Activated B cell treated with CpG ODN at 0.5 μM for 24 hours (primary cell): Measurements from ENCODE around the gene ARV1. TPM values are rescaled to one million over a fixed set of nuclear protein-coding genes. Genes with fewer than 3 reads are reported as not detected.

Experiments
- ATAC-seq: fragments of 200-7000 bp; cut with Tn5 transposase; one replicate; pipeline ENCODE4 v1.10.0; 2021; ENCODE audit warnings: low read depth, mild to moderate bottlenecking, moderate library complexity
- CTCF ChIA-PET: fragments of 350-600 bp; sonication (Branson Sonifier 250); formaldehyde crosslinking; loops from one replicate; lab custom pipeline; 2021; ENCODE audit warnings: antibody characterized with exemption; lab: Charles Lee
- POLR2A ChIA-PET: fragments of 350-600 bp; sonication (Branson Sonifier 250); formaldehyde crosslinking; loops from one replicate; lab custom pipeline; 2021; ENCODE audit warnings: antibody characterized with exemption; lab: Charles Lee
- DNase-seq: peaks from one replicate; pipeline ENCODE4 v3.0.0; 2022
- H3K27ac Mint-ChIP-seq: one replicate; pipeline ENCODE4 v1.8.0; 2020; ENCODE audit warnings: mixed read lengths
- H3K27me3 Mint-ChIP-seq: one replicate; pipeline ENCODE4 v1.8.0; 2021; ENCODE audit warnings: mixed read lengths
- H3K36me3 Mint-ChIP-seq: one replicate; pipeline ENCODE4 v1.8.0; 2021; ENCODE audit warnings: low read depth, mixed read lengths
- H3K4me1 Mint-ChIP-seq: one replicate; pipeline ENCODE4 v1.8.0; 2021; ENCODE audit warnings: mixed read lengths
- H3K4me3 Mint-ChIP-seq: one replicate; pipeline ENCODE4 v1.8.0; 2020; ENCODE audit warnings: mild to moderate bottlenecking, mixed read lengths
- H3K9me3 Mint-ChIP-seq: one replicate; pipeline ENCODE4 v1.8.0; 2020; ENCODE audit warnings: mixed read lengths
- CTCF ChIP-seq: fragments of 200-600 bp; IDR thresholded peaks from one replicate; pipeline ENCODE4 v1.8.0; 2022; ENCODE audit warnings: antibody characterized with exemption, mild to moderate bottlenecking
- intact Hi-C: fragments of 100-400 bp; cut with micrococcal nuclease; formaldehyde crosslinking; loops from one replicate; pipeline ENCODE4 v1.15.1; 2024
- total RNA-seq: library from RNA; stranded (reverse); gene quantifications from 2 replicates; pipeline ENCODE4 v1.2.3, GENCODE V29; 2022

ARV1 gene
- total RNA-seq, 1 donor from 2014 or later, result 13.7 TPM

GRCh38 chr1:231013391-231014015 is 34.6 kb downstream of the ARV1 start:
- H3K4me3 Mint-ChIP-seq, result no peak overlapping the region

GRCh38 chr1:231016234-231016633 is 37.3 kb downstream of the ARV1 start:
- intact Hi-C loops, result no loop called here
- DNase-seq (no peak), ATAC-seq (no peak)
- ChIA-PET POLR2A (no interaction called here), CTCF (no interaction called here)
- Mint-ChIP-seq H3K36me3 (peaks cover 9% of the 10 kb centered on the region), H3K9me3 (no peaks in the 10 kb centered on the region), H3K4me1 (no peaks in the 10 kb centered on the region), H3K27me3 (no peaks in the 10 kb centered on the region), H3K4me3 (no peak overlapping the region), H3K27ac (no peak overlapping the region)
- TF ChIP-seq CTCF, result no peak

More at GRCh38 chr1:231013391-231014015, 34.6 kb downstream of the ARV1 start:
- Mint-ChIP-seq H3K4me1 (no peaks in the 10 kb centered on the region), H3K9me3 (no peaks in the 10 kb centered on the region), H3K36me3 (no peaks in the 10 kb centered on the region), H3K27ac (no peak overlapping the region), H3K27me3 (no peaks in the 10 kb centered on the region)
- POLR2A ChIA-PET, result no interaction called here
- intact Hi-C loops, result no loop called here
- TF ChIP-seq CTCF, result no peak
- DNase-seq (no peak), ATAC-seq (no peak)
- CTCF ChIA-PET, result no interaction called here

- H3K9me3 Mint-ChIP-seq, result no peaks in the 10 kb centered on the region
- no peaks in the 10 kb centered on the region for H3K27me3 Mint-ChIP-seq
- ATAC-seq, result no peak
- ChIA-PET CTCF (no interaction called here), POLR2A (no interaction called here)
- no peak for TF ChIP-seq CTCF
- H3K36me3 Mint-ChIP-seq, result peaks cover 9% of the 10 kb centered on the region
- no peaks in the 10 kb centered on the region for H3K4me1 Mint-ChIP-seq
- no peak for DNase-seq
- intact Hi-C loops, result no loop called here
- no peak overlapping the region for H3K4me3 Mint-ChIP-seq
- H3K27ac Mint-ChIP-seq, result no peak overlapping the region
Measured at GRCh38 chr1:231016966-231017365, 38.1 kb downstream of the ARV1 start.

GRCh38 chr1:231019711-231020110 is 40.8 kb downstream of the ARV1 start:
- H3K27ac Mint-ChIP-seq, result no peak overlapping the region
- no peak for ATAC-seq

GRCh38 chr1:231020139-231020601 is 41.3 kb downstream of the ARV1 start:
- Mint-ChIP-seq H3K9me3 (no peaks in the 10 kb centered on the region), H3K27ac (no peak overlapping the region), H3K4me3 (peak overlapping the region; percentile 73), H3K4me1 (no peaks in the 10 kb centered on the region), H3K27me3 (no peaks in the 10 kb centered on the region), H3K36me3 (peaks cover 9% of the 10 kb centered on the region)
- ATAC-seq (no peak), DNase-seq (no peak)
- ChIA-PET CTCF (no interaction called here), POLR2A (no interaction called here)
- no peak for TF ChIP-seq CTCF
- intact Hi-C loops, result no loop called here

More at GRCh38 chr1:231019711-231020110, 40.8 kb downstream of the ARV1 start:
- DNase-seq, result no peak
- no peak for TF ChIP-seq CTCF
- intact Hi-C loops, result no loop called here
- ChIA-PET CTCF (no interaction called here), POLR2A (no interaction called here)
- Mint-ChIP-seq H3K4me3 (peak overlapping the region; percentile 73), H3K4me1 (no peaks in the 10 kb centered on the region), H3K36me3 (peaks cover 9% of the 10 kb centered on the region), H3K9me3 (no peaks in the 10 kb centered on the region), H3K27me3 (no peaks in the 10 kb centered on the region)
